ENCODE results near the gene ADAMTS3.

The ADAMTS3 gene

DNA sequence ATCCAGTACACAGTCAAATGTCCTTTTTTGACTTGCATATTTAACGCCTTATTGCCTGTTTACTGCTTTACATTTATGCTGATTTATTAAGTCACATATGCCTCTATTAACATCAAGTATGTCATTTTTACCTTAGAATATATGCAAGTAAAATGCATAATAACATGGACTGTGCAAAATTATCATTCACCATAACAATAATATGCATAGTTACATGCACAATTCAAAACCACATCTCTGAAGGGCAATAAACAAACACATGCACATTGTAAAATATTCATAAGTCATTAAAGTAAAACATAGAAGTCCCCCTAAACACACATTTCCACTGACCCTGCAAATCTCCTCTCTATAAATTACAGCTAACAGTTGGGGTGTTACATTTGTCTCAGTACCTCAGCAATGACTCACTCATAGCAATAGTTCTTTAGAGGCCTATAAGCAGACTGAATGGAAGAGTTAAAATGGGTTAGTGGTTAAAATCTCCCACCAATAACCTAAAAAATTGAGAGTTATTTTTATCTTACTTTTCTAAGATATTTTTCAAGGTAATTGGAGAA lies 61.1 kb downstream of the ADAMTS3 start:
- no peak overlapping the region for H3K4me3 ChIP-seq (ENCODE audit: low read depth, low read length)
- TF ChIP-seq, protein P1, sequence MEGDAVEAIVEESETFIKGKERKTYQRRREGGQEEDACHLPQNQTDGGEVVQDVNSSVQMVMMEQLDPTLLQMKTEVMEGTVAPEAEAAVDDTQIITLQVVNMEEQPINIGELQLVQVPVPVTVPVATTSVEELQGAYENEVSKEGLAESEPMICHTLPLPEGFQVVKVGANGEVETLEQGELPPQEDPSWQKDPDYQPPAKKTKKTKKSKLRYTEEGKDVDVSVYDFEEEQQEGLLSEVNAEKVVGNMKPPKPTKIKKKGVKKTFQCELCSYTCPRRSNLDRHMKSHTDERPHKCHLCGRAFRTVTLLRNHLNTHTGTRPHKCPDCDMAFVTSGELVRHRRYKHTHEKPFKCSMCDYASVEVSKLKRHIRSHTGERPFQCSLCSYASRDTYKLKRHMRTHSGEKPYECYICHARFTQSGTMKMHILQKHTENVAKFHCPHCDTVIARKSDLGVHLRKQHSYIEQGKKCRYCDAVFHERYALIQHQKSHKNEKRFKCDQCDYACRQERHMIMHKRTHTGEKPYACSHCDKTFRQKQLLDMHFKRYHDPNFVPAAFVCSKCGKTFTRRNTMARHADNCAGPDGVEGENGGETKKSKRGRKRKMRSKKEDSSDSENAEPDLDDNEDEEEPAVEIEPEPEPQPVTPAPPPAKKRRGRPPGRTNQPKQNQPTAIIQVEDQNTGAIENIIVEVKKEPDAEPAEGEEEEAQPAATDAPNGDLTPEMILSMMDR (IDR thresholded peaks at IDR 0.05; ENCODE audit: control insufficient read depth, extremely low read depth, insufficient read depth) = no peak
- no peak for DNase-seq (ENCODE audit: low read depth)

- DNase-seq (ENCODE audit: low read depth) = no peak
- TF ChIP-seq, protein P1 (IDR thresholded peaks at IDR 0.05; ENCODE audit: control insufficient read depth, extremely low read depth, insufficient read depth) = no peak
- H3K4me3 ChIP-seq (ENCODE audit: low read depth, low read length) = no peak overlapping the region
These were observed 61.9 kb downstream of the ADAMTS3 start for GRCh38 chr4:72507167-72507566.

GRCh38 chr4:72505314-72505744 lies 63.7 kb downstream of the ADAMTS3 start:
- no peak overlapping the region for H3K4me3 ChIP-seq (ENCODE audit: low read depth, low read length)
- peak; percentile 31 for DNase-seq (ENCODE audit: low read depth)
- TF ChIP-seq, protein P1 (IDR thresholded peaks at IDR 0.05; ENCODE audit: control insufficient read depth, extremely low read depth, insufficient read depth) = peak; percentile 73

GRCh38 chr4:72500214-72500613 lies 68.8 kb downstream of the ADAMTS3 start:
- no peak overlapping the region for H3K4me3 ChIP-seq (ENCODE audit: low read depth, low read length)
- DNase-seq (ENCODE audit: low read depth) = no peak
- TF ChIP-seq, protein P1 (IDR thresholded peaks at IDR 0.05; ENCODE audit: control insufficient read depth, extremely low read depth, insufficient read depth) = no peak

DNA sequence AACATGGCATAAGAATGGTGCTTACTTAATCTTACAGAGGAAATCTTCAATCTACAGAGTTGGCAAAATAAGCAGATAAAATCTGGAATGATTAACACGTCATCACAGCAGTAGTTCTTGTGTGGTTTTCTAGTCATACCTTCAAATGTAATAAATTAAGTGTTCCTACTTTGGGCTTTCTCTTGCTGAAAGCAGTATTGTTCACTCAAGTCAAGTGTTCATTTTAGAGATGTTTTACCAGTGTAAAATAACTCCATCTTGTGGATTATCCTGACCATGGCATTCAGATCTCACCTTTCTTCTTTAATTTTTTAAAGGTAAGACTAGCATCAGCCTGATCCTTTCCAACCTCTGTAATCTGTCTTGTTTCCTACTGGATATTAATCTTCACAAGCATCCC lies 72.9 kb downstream of the ADAMTS3 start:
- no peak for DNase-seq (ENCODE audit: low read depth)
- H3K4me3 ChIP-seq (ENCODE audit: low read depth, low read length) = no peak overlapping the region
- TF ChIP-seq, protein P1 (IDR thresholded peaks at IDR 0.05; ENCODE audit: control insufficient read depth, extremely low read depth, insufficient read depth) = peak; percentile 45

GRCh38 chr4:72494156-72494555 lies 74.9 kb downstream of the ADAMTS3 start:
- no peak overlapping the region for H3K4me3 ChIP-seq (ENCODE audit: low read depth, low read length)
- TF ChIP-seq, protein P1 (IDR thresholded peaks at IDR 0.05; ENCODE audit: control insufficient read depth, extremely low read depth, insufficient read depth) = no peak
- DNase-seq (ENCODE audit: low read depth) = no peak

DNA sequence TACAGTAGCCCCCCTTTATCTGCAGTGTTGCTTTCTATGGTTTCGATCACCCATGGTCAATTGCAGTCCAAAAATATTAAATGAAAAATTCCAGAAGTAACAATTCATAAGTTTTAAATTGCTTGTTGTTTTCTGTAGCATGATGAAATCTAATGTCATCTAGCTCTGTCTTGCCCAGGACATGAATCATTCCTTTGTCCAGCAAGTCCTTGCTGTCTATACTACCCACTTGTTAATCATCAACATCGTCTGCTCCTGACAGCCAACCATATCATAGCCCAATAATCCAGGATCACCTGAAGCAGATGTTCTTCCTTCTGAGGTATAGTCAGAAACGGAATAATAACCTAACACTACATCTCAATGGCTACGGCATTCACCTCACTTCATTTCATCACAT lies 79.8 kb downstream of the ADAMTS3 start:
- TF ChIP-seq, protein P1 (IDR thresholded peaks at IDR 0.05; ENCODE audit: control insufficient read depth, extremely low read depth, insufficient read depth) = no peak
- no peak for DNase-seq (ENCODE audit: low read depth)
- no peak overlapping the region for H3K4me3 ChIP-seq (ENCODE audit: low read depth, low read length)

All from LNCaP clone FGC (cell line).